Measurements from ENCODE around the gene IRF8. TPM values are rescaled to one million over a fixed set of nuclear protein-coding genes. Genes with fewer than 3 reads are reported as not detected.
"Not testable (repeated sequence)": the region's sequence is repeated elsewhere in the genome, so short reads cannot be mapped to it uniquely, and the experiment has no call there.

Gene IRF8
- total RNA-seq, 1 experiment from 2014 or later = 0.23 TPM

DNA sequence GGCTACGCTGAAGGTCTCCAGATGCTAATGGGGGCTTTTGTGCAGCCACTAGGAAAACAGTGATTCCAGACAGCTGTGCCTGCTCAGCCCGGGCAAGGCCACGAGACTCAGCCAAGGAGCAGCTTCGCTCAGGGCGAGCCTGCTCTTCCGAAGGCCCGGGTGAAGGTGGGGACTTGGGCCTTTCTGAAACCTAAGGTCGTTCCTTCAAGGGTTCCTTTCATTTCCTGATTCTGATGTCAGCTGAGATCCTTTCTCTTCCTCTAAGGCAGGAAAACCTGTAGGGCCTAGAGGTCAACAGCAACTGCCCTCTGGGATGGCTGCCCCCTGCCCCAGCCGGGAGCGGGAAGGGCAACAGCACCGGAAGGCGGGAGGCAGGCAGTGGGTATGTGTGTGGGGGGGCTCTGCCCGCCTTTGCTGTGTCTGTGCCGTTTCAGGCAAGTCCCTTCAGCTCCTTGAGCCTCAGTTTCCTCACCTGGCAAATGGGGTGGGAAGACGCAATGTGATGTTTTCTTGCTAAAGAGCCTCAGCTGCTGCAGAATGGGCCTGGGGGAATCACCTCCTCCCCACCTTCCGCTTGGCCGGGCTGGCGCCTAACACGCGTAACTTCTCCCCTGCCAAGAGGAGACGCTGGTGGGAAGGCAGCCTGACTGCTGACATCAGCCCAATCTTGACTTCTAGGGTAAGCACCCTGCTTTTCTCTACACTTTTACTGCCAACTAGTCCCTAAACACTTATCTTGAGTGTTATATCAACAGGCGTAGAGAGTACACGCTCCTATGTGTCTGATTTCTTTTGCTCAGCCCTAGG is 32.8 kb downstream of the IRF8 start:
- no peak for DNase-seq (ENCODE audit: low read depth)

GRCh38 chr16:85934210-85934609 is 35.2 kb downstream of the IRF8 start:
- no peak for DNase-seq (ENCODE audit: low read depth)

GRCh38 chr16:85935391-85935973 is 36.5 kb downstream of the IRF8 start:
- no peak for DNase-seq (ENCODE audit: low read depth)

GRCh38 chr16:85935974-85936760 is 37.2 kb downstream of the IRF8 start:
- DNase-seq (ENCODE audit: low read depth) = peak; percentile 32

- no peak for DNase-seq (ENCODE audit: low read depth)
Measured at GRCh38 chr16:85936816-85937215, 37.9 kb downstream of the IRF8 start.

- DNase-seq (ENCODE audit: low read depth) = no peak
Measured at GRCh38 chr16:85940214-85940613, 41.3 kb downstream of the IRF8 start.

DNA sequence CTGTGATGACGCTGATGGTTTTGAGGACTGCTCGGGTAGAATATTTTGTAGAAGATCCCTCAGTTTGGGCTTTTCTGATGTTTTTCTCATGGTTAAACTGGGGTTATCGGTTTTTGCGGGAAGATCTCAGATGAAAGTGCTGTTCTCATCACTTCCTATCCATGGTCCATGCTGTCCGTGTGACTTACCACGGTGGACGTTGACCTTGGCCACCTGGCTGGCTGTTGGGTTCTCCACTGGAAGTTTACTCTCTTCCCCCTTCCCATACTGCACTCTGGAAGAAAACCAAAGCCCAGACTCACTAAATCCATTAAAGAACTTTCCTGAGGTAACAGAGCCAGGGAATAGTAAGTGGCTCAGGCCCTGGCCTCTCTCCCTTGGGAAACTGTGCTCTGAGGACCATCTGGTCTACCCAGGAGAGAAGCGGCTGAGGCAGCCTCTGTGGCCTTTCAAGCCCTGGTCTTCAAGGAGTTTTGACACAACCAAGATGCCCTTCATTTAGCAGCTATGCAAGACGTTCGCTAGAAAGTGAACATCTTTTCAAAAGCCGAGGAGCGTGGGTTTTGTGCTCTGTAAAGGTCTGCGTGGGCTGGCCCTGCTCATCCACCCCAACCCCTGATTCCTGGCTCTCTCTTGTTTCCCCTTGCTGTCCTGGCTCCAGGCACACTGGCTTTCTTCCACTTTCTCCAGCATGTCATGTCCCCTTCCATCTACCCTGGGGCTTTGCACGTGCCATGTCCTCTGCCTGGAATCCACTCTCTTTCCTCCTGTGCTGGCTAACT is 43.1 kb downstream of the IRF8 start:
- no peak for DNase-seq (ENCODE audit: low read depth)

- not testable (repeated sequence) for DNase-seq (ENCODE audit: low read depth)
Measured at GRCh38 chr16:85942659-85943058, 43.7 kb downstream of the IRF8 start.

DNA sequence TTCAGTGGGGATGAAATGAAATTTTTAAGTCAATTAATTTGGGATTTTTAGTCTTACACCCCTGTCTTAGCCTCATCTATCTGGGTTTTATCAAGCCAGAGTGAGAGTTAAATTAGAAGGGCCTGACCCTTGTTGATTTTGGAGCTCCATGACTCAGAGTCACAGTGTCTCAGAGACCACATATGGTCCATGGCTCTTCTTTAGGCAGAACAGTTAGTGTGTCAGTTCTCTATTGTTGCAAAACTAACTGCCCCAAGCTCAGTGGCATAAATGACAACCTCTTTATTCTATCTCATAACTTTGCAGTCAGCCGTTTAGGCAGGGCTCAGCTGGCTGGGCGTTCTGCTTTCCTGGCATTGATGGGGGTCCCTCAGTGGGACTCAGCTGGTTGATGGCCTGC is 44.7 kb downstream of the IRF8 start:
- DNase-seq (ENCODE audit: low read depth) = no peak

DNA sequence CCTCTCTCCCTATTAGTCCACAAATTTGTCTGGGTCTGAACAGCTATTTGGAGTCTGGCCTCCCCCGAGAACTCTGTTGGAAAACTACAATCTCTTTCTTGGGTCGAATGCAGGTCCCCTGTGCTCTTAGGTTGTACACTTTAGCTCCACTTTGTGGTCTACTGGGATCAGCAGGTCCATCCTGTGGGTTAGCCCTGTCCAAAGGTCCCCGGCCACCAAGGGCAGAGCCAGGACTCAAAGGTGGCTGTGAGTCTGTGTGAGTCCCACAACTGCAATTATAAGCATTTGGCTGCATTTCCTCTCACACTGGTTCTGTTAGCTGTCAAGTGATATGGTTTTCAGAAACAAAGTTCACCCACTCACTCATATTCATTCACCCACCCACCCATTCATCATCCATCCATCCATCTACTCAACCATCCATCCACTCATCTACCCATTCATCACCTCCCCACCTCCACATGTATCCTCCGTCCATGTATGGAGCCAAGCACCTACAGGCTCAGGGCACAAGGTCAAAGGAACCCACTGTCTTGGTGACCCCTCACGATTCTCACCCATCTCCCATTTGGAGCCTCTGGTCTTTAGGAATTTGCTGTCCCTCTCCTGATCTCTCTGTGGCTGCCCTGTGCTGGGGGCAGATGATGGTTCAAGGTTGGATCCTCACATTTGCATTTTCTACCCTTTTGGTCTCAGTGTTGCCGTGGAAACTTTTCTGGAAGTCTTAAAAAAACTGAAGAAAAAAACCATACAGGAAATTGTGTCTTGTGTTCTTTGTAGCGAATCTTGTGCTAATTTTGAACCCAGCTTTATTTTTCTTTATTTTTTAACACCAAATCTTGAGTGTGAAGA is 45.8 kb downstream of the IRF8 start:
- DNase-seq (ENCODE audit: low read depth) = no peak

DNA sequence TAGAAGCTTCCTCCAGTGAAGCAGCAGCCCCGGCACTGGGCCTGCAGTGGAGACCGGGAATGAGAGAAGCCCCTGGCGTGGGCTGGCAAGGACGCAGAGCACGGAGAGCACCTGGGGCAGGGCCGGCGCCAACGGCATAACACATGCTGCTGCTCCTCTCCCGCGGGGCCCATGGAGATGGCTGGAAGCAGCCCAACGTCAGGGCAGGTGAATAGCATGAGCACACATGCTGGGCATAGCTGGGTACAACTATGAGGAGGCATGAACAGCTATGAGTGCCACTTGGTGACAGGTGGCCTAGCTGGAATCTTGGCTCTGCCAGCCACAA is 46.4 kb downstream of the IRF8 start:
- DNase-seq (ENCODE audit: low read depth) = no peak

DNA sequence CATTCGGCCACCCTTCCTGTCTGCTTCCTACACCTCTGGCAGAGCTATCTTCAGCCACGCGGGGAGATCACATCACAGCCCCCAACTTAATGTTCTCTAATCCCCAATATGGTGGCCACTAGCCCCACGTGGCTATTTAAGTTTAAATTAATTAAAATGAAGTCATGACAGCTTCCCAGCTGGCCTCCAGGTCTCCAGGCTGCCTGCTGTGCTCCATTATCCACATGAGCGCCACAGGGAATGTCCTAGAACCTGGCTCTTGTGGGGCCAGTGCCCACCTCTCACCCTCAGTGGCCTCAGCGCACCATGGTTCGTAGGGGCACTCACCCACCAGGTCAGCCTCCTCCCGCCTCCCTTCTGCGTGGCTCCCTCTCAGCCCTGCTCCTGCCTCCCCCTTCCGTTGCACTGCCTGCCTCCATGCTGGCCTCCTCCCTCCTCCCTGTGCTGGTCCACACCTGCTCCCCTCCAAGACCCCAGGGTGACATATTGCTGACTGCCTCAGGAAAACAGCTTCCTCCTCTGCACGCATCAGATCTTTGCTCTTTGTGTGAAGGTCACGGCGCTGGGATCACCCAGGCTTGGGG is 47.7 kb downstream of the IRF8 start:
- DNase-seq (ENCODE audit: low read depth) = no peak

GRCh38 chr16:85947230-85948137 is 48.5 kb downstream of the IRF8 start:
- DNase-seq (ENCODE audit: low read depth) = no peak

DNA sequence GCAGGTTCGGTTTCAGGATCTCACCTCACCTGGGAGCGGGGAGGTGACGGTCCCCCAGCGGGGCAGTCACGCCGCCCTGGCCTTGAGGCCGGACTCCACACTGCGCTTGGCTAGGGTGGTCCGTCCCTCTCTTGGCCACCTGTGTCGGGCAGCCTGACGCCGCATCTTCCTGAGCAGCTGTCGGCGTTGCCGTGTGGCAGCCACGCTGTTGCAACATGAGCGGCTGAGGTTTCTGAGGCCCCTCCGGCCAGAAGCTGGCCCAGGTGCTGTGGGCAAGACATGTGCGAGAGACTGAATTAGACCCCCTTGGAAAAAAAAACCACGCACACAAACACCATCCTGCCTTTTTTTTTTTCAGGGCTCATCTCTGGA is 49.2 kb downstream of the IRF8 start:
- DNase-seq (ENCODE audit: low read depth) = no peak

- DNase-seq (ENCODE audit: low read depth) = no peak
Measured at GRCh38 chr16:85948616-85949265, 49.8 kb downstream of the IRF8 start.

DNA sequence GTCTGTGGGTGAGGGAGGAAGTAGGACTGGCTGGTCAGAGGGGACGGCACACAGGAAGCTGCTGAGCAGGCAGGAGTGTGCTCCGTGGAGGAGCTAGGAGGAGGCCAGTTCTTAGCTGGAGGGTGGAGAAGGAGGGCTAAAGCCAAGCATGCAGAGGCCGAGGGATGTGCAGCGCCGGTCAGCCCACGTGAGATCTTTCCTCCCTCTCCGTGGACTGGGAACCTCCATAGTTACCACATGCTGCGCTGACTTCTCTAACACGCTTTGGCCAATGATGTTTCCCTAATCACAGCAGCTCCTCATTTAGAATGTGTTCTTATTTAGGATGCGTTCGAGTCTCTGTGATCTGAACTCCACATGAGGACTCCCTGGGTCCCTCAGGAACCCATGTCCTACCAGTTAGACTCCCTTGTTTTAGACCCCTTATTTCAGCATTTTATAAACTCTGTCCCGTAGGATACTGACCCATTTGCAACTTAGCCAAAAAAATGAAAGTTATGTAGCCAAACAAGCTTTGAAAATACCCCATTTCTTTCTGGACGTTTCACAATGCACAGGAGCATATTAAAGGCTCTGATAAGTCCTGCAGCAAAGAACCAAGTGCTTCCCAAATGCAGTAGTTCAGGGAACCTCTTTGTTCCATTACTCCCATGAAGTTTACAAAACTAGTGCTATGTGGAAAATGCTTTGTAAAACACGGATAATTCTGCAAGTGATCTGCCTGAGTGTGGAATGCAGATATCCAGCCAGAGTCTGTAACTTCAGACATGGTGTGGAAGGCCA is 51.4 kb downstream of the IRF8 start:
- no peak for DNase-seq (ENCODE audit: low read depth)

DNA sequence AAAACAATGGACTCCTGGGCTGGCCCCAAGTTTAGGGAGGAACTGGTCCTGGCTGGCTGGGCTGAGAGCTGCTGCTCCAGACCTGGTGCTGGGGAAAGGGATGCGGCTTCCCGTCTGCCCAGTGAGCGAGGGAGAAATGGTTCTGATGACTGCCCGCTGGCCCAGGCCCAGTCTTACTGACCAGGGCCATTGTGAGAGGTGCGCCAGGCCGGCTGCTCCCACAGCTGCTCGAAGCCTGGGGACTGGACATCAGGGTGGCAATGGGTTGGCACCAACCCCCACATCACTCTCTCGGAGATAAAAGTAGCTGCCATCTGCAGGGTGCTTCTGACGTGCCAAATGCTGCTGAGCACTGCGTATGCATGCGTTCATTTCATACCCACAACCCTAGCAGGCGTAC is 53.2 kb downstream of the IRF8 start:
- no peak for DNase-seq (ENCODE audit: low read depth)

- DNase-seq (ENCODE audit: low read depth) = no peak
Measured at GRCh38 chr16:85952811-85953210, 53.8 kb downstream of the IRF8 start.
